Astrocyte of the spinal cord (primary cell): ENCODE results near the gene DNAH8.
A peak's percentile ranks its signal among the peaks of the same experiment; 100 is the strongest.

Experiments
- DNase-seq: peaks from one replicate; pipeline ENCODE4 v3.0.0; 2011; ENCODE audit warnings: low read depth, low spot score
- H3K4me3 ChIP-seq: 2 replicates; pipeline ENCODE4 v1.5.1; 2011; ENCODE audit warnings: low read depth, mild to moderate bottlenecking, low read length, moderate library complexity
- in situ Hi-C: cut with HindIII; loops from 2 replicates; pipeline ENCODE4 v1.10.0; 2017; ENCODE audit warnings: low sequenced_read_pairs
- TF ChIP-seq, protein P1 (sequence below): IDR thresholded peaks from 2 replicates; pipeline ENCODE4 v1.5.1; 2012; ENCODE audit warnings: low read depth, mild to moderate bottlenecking, low read length, inconsistent platforms

The DNAH8 gene

GRCh38 chr6:38715016-38715689 is at the start of gene DNAH8:
DNAH8 (plus strand) TSS chr6:38715311; CDS start chr6:38722810, 7,499 bp downstream.
- peak within 1 kb of the TSS; percentile 31 for H3K4me3 ChIP-seq
- in situ Hi-C loops = no loop called here
- TF ChIP-seq, protein P1, sequence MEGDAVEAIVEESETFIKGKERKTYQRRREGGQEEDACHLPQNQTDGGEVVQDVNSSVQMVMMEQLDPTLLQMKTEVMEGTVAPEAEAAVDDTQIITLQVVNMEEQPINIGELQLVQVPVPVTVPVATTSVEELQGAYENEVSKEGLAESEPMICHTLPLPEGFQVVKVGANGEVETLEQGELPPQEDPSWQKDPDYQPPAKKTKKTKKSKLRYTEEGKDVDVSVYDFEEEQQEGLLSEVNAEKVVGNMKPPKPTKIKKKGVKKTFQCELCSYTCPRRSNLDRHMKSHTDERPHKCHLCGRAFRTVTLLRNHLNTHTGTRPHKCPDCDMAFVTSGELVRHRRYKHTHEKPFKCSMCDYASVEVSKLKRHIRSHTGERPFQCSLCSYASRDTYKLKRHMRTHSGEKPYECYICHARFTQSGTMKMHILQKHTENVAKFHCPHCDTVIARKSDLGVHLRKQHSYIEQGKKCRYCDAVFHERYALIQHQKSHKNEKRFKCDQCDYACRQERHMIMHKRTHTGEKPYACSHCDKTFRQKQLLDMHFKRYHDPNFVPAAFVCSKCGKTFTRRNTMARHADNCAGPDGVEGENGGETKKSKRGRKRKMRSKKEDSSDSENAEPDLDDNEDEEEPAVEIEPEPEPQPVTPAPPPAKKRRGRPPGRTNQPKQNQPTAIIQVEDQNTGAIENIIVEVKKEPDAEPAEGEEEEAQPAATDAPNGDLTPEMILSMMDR = no peak
- no peak for DNase-seq

DNA sequence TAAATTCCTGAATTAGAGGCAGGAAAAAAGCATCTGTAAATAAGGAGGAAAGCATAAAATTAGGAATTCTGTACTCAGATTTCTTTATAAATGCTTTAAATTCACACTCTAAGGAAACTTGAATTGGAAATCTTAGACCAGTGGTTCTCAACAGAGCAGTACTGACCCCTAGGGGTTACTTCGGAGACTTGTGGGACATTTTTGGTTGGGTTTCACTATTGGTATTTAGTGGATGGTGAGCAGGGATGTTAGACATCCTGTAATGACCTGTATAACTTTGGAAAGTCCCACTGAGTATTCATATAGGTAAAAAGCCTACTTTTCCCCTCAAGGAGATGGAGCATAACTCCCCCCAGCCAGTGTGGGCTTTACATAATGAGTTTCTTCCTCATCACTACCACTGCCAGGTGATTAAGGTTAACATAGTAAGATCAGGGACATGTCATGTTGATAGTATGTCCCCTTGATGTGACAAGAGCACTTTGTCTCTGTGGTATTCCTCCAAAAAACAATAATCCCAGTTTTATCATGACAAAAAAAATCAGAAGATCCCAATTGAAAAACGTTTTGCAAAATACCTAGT is 43.1 kb upstream of the DNAH8 start:
- TF ChIP-seq, protein P1 = peak; percentile 79
- DNase-seq = peak; percentile 63
- in situ Hi-C loops = no loop called here
- no peak overlapping the region for H3K4me3 ChIP-seq

- in situ Hi-C loops = no loop called here
- DNase-seq = no peak
- TF ChIP-seq, protein P1 = no peak
- no peak overlapping the region for H3K4me3 ChIP-seq
These were observed 41.5 kb upstream of the DNAH8 start for GRCh38 chr6:38673397-38674165.

DNA sequence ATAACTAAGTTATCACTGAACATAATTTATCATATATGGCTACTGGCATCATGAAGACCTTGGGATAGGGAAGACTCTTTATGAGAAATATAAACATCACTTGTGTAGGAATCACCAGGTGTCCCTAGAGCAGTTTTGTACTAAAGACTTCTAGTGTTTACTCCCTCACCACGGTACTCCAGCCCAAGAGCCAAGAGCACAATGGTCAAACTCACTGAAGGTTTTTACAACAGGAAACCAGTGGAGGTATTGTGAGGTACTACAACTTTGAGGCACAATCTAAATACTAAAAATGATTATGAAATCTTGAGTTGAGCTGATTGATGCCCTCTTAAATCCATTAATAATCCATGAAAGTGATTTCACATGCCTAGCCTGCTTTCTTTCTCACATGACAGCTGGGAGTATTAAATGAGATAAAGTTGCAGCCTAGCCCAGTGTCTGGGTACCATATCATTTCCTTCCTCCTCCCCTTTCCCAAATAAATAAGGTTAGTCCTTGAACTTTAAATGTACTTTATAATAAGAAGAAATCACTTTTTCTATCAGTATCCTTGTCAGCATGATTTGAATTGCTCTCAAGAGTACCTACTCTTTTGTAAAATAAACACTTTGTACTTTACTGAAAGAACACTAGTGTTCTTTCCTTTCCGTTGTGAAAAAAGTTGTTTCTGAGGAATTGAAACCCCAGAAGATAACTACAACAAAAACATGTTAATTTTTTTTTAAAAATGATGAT is 38.7 kb upstream of the DNAH8 start:
- no peak overlapping the region for H3K4me3 ChIP-seq
- TF ChIP-seq, protein P1 = no peak
- in situ Hi-C loops = no loop called here
- no peak for DNase-seq

- in situ Hi-C loops = no loop called here
These were observed 38.1 kb upstream of the DNAH8 start for GRCh38 chr6:38676974-38677544.

More at GRCh38 chr6:38676974-38677544, 38.1 kb upstream of the DNAH8 start:
- H3K4me3 ChIP-seq = no peak overlapping the region
- TF ChIP-seq, protein P1 = no peak
- DNase-seq = no peak
